GM21576 (cell line): ENCODE results near the gene OGFR.

Source experiments
- ATAC-seq: cut with Tn5 transposase; IDR thresholded peaks from one replicate; pipeline ENCODE4 v1.9.1; 2021; ENCODE audit warnings: mild to moderate bottlenecking, moderate library complexity; ENCODE audit not compliant: unreplicated experiment

OGFR gene

DNA sequence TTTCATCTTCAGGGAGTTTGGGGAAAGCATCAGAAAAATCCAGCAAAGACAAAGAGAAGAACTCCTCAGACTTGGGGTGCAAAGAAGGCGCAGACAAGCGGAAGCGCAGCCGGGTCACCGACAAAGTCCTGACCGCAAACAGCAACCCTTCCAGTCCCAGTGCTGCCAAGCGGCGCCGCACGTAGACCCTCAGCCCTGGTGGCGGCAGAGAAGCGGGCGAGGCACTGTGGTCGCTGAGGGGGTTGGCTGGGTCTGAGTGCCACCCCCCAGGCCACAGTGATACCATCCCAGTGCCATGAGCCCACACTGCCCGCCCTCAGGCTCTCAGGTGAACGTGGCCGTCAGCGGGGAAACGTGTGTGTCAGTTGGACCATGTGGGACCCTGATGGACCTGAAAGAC is 5.2 kb upstream of the OGFR start:
- no peak for ATAC-seq

DNA sequence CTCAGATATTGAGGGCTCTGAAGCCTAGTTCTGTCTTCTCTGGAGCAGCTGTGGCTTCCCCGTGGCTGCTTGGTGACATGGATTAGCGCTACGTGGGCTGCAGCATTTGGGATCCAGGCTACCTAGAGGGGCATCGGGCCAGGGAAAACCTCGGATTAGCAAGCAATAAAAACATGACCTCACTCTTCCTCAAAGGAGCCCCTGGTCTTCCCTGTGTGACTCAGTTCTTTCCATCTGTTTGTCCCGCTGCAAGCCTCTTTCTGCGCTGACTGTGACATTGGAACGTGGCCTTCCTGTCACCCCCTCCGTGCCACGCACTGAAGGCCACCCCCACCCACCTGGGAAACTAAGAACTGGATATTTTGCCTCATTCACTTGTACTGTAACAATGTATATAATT is 4.8 kb upstream of the OGFR start:
- ATAC-seq = no peak

- no peak for ATAC-seq
Observed at GRCh38 chr20:62800314-62801259, 4.0 kb upstream of the OGFR start.

GRCh38 chr20:62801284-62802010 is 3.2 kb upstream of the OGFR start:
- no peak for ATAC-seq

DNA sequence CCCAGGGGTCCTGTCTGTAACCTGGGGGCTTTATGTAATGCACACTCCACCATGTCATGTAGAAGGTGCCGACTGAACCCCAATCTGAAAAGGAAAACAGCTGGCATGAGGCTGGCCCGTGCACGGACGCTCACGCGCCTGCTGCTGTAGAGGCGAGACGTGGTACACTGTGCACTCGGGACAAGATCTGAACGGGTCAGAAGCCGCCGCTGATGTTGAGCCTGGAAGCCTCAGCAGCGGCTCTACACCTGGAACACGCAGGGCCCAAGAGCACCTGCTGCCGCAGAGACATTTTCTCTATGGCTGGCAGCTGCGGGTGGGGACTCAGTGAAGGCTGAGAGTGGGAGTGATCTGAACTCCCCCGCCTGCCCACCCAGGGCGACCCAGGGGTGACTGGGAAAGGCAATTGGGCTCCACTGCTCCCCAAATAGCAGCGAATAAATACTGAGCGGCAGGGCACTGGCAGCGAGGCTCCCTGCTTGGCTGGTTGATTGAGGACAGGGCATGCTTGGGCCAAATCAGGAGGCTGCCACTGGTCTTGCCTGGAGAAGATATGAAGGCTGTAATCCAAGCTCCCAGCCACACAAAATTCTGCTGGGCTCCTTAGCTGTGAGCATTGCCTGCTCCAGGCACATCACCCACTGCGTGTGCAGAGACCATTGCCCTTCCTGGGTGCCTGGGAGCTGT is 2.5 kb upstream of the OGFR start:
- no peak for ATAC-seq

DNA sequence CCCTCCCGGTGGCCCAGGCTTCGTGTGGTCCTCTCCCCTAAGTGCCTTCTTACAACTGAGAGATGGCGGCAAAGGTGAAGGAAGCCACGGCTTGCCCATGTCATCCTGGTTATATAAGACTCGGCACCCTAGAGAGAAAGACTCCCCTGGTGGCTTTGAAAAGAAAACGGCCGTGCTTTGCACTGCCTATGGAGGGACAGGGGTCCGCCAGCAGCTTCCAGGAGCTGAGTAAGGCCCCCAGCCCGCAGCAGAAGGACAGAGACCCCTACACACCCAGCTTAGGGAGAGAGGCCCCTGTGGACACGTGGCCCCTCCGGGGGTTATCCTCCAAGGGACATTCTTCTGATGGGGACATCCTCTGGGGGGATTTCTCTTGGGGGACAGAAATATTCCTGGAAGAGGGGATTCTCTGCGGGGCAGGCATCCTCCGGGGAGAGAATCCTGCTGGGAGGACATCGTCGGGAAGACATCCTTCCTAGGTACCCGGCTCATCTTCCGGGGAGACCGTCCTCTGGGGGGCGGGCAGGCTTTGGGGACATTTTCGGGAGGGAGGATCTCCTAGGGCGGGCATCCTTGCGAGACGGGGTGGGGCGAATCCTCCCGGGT is 511 bp upstream of the OGFR start:
- ATAC-seq = no peak

DNA sequence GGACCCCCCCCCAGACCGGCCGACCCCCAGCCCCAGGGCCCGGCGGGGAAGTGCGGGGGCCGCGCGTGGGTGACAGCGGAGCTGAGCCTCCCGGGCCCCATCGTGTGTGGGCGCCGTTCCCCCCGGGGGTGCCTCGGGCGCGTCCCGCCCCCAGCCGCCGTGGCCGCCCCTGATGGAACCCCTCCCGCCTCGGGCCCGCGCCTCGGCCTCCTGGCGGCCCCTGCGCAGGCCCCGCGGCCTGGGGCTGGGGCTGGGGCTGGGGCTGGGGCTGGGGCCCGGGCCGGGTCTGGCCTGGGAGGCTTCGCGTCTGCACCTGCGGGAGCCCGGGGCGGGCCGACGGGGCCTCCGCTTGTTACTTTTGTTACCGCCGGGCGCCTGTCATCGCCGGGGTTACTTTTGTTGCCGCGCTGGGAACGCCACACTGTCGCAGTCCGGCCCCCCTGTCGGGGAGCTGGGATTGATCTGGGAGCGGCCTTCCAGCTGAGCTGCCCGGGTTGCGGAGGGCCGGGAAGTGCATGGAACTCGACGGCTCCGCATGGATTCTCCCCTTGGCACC is 598 bp downstream of the OGFR start:
- ATAC-seq = no peak

DNA sequence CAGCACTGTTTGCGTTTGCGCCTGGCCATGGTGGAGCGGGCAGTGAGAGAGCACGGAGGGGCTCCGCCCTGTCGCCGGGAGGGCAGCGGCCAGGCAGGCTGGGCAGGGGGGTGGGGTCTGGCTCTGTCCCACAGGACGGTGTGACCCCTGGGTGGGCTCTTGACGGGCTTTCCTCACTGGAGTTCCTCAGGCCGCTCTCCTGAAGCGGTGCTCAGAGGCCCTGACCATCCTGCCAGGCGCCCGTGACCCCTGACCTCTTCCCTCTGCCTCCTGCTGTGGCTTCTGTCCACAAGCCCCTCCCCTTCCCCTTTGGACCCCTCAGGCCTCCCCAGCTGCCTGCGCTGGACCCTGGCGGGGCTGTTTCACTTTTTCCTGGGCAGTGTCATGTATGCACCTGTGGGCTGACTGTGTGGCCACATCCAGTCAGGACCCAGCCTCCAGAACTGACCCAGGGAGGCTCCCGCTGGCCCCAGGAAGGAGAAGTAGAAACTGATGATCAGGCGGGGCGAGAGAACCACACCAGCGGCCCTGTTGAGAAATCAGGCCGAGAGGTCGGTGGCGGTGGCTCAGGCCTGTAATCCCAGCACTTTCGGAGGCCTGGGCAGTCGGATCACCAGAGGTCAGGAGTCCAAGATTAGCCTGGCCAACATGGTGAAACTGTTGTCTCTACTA is 1.2 kb downstream of the OGFR start:
- ATAC-seq = no peak

GRCh38 chr20:62806383-62807050 is 1.9 kb downstream of the OGFR start:
- no peak for ATAC-seq

GRCh38 chr20:62807444-62808210 is 3.0 kb downstream of the OGFR start:
- ATAC-seq = no peak

DNA sequence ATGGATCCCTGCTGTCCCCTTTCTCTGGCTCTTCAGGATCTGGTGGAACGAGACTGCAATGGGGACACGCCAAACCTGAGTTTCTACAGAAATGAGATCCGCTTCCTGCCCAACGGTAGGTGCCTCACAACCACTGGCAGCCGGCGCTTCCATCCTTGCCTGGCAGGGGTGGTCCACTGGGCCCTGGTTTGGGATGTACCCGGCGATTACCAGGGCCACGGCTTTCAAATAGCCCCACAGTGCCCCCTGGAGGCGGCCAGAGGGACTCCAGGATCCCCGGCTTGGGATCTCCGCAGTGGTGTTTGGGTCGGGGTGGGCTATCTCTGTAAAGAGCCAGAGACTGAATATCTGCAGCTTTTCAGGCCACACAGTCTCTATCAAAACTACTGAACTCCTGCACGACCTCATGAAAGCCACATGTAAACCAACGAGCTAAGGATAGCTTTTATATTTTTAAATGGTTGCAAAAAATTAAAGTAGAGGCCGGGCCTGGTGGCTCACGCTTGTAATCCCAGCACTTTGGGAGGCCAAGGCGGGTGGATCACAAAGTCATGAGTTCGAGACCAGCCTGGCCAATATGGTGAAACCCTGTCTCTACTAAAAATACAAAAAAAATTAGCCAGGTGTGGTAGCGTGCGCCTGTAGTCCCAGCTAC is 3.7 kb downstream of the OGFR start:
- ATAC-seq = no peak

- no peak for ATAC-seq
Observed at GRCh38 chr20:62809530-62810428, 5.1 kb downstream of the OGFR start.

GRCh38 chr20:62811320-62811719 is 6.7 kb downstream of the OGFR start:
- no peak for ATAC-seq

- no peak for ATAC-seq
Observed at GRCh38 chr20:62811720-62812119, 7.1 kb downstream of the OGFR start.

- no peak for ATAC-seq
Observed at GRCh38 chr20:62812181-62812906, 7.7 kb downstream of the OGFR start.

DNA sequence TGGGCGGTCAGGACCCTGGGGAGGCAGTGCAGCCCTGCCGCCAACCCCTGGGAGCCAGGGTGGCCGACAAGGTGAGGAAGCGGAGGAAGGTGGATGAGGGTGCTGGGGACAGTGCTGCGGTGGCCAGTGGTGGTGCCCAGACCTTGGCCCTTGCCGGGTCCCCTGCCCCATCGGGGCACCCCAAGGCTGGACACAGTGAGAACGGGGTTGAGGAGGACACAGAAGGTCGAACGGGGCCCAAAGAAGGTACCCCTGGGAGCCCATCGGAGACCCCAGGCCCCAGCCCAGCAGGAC is 8.2 kb downstream of the OGFR start:
- no peak for ATAC-seq

DNA sequence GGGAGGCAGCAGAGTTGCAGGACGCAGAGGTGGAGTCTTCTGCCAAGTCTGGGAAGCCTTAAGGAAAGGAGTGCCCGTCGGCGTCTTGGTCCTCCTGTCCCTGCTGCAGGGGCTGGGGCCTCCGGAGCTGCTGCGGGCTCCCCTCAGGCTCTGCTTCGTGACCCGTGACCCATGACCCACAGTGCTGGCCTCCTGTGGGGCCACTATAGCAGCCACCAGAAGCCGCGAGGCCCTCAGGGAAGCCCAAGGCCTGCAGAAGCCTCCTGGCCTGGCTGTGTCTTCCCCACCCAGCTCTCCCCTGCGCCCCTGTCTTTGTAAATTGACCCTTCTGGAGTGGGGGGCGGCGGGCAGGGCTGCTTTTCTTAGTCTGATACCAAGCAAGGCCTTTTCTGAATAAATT is 9.0 kb downstream of the OGFR start:
- ATAC-seq = no peak
